HG03025 (cell line): ENCODE data around the gene SEMA6D.

ENCODE experiments used
- ATAC-seq: cut with Tn5 transposase; IDR thresholded peaks from one replicate; pipeline ENCODE4 v1.9.1; 2021; ENCODE audit warnings: mild to moderate bottlenecking, moderate library complexity; ENCODE audit not compliant: unreplicated experiment, low FRiP score

SEMA6D gene

DNA sequence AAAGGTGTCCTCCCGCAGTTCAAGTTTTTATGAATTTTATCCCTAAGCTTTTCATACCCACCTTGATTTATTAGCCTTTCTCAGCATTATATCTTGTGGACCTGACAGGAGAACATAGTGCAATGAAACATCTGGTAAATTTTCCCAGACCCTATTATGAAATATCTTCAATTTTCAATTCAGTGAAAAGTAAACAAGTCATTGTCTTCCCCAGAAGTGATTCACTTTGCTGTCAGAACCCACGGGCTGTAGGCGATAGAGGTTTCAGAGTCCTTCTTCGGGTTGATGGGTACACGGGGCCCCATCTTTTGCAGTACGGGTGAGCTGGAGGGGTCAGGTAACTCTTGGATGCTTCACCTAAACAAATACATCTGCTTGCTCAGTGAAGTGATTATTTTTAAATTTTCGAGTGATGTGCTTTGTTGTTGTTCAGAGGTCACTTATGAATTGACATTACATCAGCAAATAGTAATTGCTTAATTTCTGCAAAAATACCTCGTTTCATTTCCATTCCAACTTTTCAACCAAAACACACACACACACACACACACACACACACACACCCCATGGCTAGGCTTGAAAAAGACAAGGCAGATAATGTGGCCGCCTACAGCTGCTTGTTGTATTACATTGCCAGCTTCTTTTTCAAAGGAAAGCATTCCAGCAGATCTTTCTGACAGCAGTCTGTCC is 102.9 kb downstream of the SEMA6D start:
- no peak for ATAC-seq

DNA sequence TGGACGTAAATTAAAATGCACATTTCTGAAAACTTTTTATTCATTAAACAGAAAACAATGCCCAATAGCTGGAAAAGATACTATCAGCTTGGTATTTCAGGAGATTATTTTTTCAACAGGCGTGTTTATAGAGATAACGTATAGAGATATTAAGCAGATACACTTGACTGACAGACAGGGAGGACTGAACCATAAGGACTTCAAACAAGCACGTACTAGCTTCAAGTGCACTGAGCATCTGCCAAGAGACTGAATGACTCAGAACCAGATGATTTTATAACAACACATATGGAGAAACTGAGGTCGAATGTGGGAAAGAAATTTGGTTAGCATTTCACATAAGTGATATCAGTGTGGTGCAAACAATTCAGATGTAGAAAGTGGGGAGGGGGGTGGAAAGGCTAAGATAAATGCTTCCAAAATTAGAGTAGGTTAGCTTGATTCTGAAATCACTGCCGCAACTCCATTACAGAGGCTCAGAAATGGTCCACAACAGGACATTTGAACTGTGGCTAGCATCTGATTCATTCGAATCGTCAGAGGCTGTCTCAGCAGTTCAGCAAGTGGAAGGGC is 103.5 kb downstream of the SEMA6D start:
- ATAC-seq, result no peak

DNA sequence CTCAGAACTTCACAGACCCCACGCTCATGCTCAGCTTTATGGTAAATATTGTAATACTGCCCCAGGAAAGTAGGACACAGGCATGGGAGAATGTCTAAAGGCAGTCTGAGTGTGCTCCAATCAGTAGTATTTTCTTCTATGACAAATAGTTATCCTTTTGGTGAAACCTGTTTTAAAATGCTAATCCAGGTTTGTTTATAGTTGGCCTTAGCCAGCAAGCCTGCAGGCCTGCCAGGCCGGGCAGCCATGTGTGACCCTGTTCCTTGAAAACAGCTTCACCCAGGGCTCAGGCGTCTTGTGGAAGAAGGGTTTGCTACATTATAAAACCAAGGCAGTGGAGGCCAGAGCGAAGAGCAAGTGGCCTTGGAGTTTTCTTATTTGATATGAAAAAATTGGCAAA is 104.7 kb downstream of the SEMA6D start:
- no peak for ATAC-seq
